T follicular helper cell (primary cell): ENCODE measurements around the gene NFAM1.
A peak's percentile ranks its signal among the peaks of the same experiment; 100 is the strongest.

Source experiments
- DNase-seq: peaks from one replicate; pipeline ENCODE4 v3.0.0-alpha.2; 2020; ENCODE audit warnings: low read depth
- total RNA-seq, 2 experiments: gene quantifications; one replicate each; lab custom pipeline; 2026; lab: John Stamatoyannopoulos, UW

Gene NFAM1
- total RNA-seq = 0.09 to 0.12 reads per million in 2 experiments

- no peak for DNase-seq
Measured at GRCh38 chr22:42432020-42432596, at the start of gene NFAM1. Gene NFAM1, minus strand, starts transcription at chr22:42432403. Its CDS starts 46 bp downstream, at chr22:42432357.

- no peak for DNase-seq
Measured at GRCh38 chr22:42475122-42475521, 42.9 kb upstream of the NFAM1 start.

- no peak for DNase-seq
Measured at GRCh38 chr22:42473484-42474193, 41.4 kb upstream of the NFAM1 start.

- DNase-seq = no peak
Measured at GRCh38 chr22:42472671-42473070, 40.5 kb upstream of the NFAM1 start.

GRCh38 chr22:42471441-42471840 is 39.2 kb upstream of the NFAM1 start:
- no peak for DNase-seq

- no peak for DNase-seq
Measured at GRCh38 chr22:42470366-42471082, 38.3 kb upstream of the NFAM1 start.

- DNase-seq = no peak
Measured at GRCh38 chr22:42468841-42469240, 36.6 kb upstream of the NFAM1 start.

- DNase-seq = no peak
Measured at GRCh38 chr22:42462016-42462415, 29.8 kb upstream of the NFAM1 start.

GRCh38 chr22:42461511-42461910 is 29.3 kb upstream of the NFAM1 start:
- DNase-seq = no peak

- no peak for DNase-seq
Measured at GRCh38 chr22:42459287-42460063, 27.3 kb upstream of the NFAM1 start.

- no peak for DNase-seq
Measured at GRCh38 chr22:42452916-42453315, 20.7 kb upstream of the NFAM1 start.

- no peak for DNase-seq
Measured at GRCh38 chr22:42452456-42452855, 20.3 kb upstream of the NFAM1 start.

GRCh38 chr22:42451499-42452145 is 19.4 kb upstream of the NFAM1 start:
- no peak for DNase-seq

GRCh38 chr22:42450862-42451261 is 18.7 kb upstream of the NFAM1 start:
- no peak for DNase-seq

GRCh38 chr22:42446151-42446550 is 13.9 kb upstream of the NFAM1 start:
- DNase-seq = no peak

GRCh38 chr22:42444077-42444904 is 12.1 kb upstream of the NFAM1 start:
- peak; percentile 80 for DNase-seq

GRCh38 chr22:42443240-42444076 is 11.3 kb upstream of the NFAM1 start:
- no peak for DNase-seq

- DNase-seq = no peak
Measured at GRCh38 chr22:42442748-42443147, 10.5 kb upstream of the NFAM1 start.

GRCh38 chr22:42440728-42441127 is 8.5 kb upstream of the NFAM1 start:
- no peak for DNase-seq
